DMS 273 (cell line): ENCODE data around the gene PLEK.
A peak's percentile ranks its signal among the peaks of the same experiment; 100 is the strongest.
"Not testable (repeated sequence)": the region's sequence is repeated elsewhere in the genome, so short reads cannot be mapped to it uniquely, and the experiment has no call there.

Source experiments
- DNase-seq: peaks from one replicate; lab custom pipeline; 2025; ENCODE audit not compliant: unreplicated experiment; lab: John Stamatoyannopoulos, UW

PLEK gene

DNA sequence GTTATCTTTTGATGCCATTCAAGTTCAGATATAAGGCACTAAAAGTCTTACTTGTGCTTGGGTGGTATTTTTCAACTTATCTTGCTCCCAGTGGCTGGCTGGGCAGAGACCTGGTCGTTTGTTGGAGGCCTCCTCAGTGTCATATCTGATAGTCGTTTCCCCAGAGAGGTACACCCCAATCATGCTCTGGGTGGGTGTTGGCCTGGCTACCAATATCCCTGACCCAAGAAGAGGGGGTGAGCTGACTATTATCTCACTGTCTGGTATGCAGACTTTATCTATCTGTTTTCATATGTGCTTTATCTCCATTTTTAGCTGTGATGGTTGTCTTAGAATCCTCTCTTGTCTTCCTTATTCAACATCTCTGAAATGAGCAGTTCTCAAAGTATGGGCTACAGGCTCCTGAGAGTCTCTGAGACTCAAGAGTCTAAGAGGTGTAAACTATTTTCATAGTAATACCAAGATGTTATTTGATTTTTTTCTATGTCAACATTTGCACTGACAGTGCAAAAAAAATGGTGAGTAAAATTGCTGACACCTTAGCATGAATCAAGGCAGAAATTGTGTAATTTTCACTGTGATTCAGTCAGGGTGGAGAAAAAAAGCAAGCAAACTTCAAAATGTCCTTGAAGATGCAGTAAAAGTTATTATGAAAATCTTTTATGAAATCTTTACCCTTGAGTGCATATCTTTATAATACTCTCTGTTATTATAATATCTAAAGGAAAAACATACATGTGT lies 12.3 kb upstream of the PLEK start:
- DNase-seq, result no peak

DNA sequence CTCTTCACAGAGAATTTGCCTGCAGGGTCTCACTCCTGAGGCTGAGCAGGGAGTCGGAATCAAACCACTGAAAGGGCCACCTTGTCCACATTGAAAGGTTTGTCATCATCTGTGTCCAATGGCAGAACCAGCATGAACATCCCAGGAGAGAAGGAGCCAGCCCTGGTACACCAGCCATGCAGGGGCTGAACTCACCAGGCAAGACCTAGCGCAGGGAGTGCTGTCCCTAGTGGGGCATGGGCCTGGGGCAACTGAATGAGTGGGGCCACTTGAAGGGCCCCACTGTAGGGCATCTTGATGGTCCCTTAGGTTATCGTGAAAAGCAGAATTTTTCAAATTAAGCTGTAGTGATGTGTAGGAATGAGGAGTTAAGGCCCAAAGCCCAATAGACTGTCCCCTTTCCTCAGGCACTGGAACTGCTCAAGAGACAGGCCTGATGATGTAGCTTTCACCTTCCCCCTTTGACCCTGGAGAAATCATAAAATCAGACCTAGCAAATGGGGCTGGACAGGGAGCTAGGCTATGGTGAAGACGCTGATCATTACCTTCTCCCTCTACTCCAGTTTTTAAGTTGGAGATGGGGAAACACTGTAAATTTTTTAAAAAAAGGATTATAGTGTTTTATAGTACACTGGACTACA lies 8.4 kb upstream of the PLEK start:
- DNase-seq, result no peak

DNA sequence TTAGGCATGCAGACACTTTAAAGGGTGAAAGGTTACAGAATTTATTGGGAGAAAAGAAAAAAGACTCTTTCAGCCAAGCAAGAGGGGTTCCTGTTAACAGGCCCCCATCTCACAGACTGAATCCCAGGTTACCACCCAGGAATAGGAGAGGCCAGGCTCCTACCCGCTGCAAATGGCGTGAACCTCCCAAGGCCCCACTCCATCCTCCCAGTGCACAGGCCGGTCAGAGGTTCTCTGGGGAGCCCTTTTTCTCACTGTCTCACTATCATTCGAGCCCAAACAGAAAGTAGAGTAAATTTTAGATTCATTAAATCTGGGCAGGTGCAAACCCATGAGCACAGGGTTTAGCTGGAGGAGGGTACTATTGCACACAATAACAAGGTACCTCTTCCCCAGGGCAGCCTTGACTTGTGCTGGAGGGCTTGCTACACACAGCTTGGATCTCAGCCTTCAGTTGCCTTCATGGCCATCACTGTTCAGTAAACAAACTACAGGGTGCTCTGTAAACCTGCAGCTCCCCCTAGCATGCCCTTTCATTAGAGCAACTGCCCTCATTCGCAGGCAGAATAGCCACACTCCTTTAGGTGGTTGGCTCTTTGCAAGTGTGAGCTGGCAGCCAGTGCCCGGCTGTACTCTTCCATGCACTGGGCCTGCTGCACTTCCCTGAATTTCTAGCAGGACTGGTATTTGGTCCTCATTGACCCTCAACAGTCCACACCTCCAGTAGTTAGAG lies 7.3 kb upstream of the PLEK start:
- DNase-seq, result peak; percentile 74

DNA sequence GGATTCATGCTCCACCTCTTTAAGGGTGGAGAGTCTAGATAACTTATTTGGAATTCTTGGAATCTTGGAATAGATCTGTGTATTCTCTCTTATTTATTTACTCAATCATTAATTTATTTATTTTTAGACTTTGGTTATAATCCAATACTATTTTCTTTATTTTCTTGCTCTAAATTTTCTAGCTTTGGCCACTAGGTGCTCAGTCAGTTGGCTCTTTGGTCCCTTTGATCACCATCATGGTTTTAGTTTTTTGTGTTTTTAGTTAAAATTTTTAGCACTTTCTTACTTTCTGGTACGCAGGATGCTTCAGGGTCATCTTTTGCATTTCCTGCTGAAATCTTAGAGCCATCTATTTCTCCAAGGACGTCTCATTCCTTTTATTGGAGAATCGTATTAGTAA lies 5.2 kb upstream of the PLEK start:
- no peak for DNase-seq

DNA sequence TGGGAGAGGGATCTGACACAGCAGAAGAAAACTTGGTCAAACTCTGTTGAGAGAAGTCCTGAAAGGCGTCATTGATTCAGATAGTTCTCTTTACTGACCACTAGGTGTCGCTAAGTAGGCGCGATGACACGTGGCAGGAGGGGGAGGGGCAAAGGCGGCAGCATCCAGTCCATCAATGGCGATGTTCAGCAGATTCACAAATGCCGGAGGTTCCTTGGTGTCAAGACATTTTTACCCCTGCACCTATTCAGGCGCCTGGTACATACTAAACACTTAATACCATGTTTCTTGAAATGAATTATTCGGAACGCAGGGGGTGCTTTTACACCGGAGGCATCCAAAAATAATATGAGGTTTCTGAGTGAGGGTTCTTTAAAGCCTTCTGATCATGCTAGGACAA lies 3.0 kb upstream of the PLEK start:
- peak; percentile 75 for DNase-seq

DNA sequence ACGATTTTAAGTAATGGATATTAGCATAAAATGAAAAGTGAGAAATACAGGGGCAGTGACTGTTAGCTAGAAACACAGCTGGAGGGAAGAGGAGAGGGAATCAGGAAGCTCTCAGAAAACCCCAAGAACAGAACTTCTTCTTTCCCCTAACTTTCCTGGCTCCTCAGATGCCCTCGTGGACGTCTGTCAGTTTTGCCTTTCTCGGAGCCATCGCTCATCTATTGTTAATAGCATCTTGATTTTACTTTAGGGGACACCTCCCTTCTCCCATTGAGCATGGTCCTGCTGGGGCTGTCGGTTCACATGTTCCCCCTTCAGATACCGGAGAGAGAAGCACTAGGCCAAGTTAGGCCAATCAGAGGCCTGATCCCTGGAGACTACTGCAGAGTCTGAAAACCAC lies 2.3 kb upstream of the PLEK start:
- no peak for DNase-seq

DNA sequence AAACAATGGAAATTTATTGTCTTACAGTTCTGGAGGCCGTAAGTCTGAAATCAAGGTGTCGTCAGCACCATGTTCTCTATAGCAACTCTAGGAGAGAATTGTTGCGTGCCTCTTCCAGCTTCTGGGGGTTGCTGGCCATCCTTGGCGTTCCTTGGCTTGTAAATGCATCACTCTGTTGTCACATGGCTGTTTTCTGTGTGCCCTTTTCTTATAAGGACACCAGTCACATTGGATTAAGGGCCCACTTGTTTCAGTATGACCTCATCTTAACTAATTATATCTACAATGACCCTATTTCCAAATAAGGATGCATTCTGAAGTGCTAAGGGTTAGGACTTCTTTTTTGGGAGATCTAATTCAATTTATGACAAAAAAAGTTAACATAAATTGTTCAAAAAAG lies 1.4 kb upstream of the PLEK start:
- no peak for DNase-seq

DNA sequence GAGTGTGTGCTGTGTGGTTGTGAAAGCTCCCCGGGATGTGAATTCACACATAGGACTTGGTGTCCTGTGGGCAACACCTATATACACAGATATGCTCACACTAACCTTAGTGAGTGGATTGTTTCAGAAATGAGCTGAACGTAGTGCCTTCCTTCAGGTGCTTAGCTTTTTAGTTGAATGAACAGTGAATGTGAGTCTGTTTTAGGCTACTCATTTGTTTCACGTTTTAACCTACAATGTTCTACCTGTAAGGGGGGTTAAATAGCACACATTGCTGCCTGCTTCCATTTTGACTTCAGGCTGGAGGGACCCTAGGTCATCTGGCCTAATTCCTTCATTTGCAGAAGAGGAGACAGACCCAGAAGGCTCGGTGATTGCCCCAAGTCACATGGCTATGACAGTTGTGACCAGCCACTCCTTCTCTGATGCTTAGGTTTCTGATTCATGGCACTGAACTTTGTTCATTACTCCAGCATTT lies 1.0 kb downstream of the PLEK start:
- no peak for DNase-seq

DNA sequence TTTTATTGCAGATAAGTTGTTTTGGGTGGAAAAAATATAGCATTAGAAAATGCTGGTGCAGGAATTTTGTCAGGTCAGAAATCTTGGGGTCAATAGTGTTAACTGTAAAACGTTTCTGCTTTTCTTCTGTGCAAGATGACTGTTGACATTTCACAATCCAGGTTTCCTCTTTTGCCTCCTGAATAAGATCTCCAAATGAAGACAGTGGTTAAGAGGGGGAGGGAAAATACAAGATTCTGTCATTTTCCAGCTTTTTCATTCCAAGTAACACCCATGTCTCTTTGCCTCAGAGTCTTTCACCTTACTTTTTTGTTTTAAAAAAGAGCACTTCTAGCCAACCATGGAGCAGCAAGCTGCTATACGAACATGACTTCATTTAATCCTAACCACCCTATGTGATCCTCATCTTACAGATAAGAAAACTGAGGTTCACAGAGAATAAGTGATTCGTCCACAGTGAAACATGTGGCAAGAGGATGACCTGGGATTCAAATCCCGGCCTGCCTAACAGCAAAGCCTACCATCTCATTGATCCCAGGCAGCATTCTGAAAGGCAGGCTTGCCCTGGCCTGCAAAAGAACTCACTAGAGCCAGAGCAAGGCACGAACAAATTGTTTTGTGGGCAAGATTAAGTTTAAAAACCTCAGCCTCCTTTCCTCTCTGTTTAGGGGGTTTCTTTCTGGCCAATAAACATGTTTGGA lies 3.0 kb downstream of the PLEK start:
- no peak for DNase-seq

DNA sequence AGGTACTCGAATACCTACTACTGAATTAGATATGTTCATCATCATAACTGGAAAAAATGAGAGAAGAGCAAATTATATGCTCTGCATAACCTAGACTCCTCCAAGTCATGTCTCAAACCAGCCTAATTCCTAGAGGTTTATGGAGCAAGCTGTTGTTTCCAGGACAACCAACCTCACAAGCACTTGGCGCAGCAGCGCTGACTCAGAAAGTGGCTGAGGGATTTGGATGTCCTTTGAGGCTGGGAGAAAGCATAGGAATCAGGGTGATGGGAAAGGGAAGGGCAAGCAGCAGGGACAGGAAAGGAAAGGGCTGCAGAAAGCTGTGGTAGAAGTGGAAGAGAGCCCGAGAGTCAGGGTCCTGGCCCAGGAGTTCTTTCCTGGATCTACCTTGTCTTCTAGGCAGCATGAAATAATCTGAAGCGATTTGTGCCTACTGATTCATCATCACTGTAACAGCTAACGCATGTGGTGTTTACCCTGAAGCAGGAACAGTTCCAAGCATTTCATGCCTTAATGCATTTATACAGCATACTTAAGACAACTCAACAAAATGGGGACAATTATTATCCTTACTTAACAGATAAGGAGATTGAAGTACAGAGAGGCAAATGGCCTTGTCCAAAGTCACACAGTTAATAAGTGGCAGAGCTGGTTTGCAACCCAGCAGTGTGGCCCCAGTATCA lies 3.7 kb downstream of the PLEK start:
- DNase-seq, result peak; percentile 16

DNA sequence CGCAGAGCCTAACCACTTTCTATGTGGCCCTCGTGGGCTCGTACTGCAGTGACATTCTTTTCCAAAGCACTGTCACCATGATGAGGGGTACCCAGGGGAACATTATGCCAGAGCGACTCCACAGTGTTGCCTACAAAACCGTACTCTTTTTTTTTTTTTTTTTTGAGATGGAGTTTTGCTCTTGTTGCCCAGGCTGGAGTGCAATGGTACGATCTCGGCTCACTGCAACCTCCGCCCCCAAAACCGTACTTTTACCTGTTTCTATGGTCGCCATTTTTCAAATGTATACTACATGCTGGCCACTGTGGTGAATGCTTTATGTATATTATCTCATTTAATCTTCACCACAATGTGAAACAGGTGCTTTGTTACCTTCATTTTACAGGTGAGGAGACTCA lies 4.3 kb downstream of the PLEK start:
- DNase-seq, result no peak

DNA sequence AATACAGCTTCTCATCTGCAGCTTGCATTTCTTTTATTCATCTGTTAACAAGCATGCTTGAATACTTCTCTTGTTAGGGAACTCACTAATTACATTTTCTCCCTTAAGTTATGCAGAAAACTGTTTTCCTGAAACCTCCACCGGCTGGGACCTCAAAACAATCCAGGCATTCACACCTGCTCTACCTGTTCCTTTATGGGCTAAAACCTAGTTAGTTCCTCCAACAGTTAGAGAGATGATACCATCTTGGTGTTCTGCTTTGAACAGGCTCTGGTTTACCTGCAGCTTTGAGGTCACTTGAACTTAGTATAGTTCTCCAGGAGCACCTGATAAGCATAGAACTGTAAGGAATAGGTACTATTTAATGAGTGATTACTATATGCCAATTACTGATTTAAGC lies 6.1 kb downstream of the PLEK start:
- no peak for DNase-seq

DNA sequence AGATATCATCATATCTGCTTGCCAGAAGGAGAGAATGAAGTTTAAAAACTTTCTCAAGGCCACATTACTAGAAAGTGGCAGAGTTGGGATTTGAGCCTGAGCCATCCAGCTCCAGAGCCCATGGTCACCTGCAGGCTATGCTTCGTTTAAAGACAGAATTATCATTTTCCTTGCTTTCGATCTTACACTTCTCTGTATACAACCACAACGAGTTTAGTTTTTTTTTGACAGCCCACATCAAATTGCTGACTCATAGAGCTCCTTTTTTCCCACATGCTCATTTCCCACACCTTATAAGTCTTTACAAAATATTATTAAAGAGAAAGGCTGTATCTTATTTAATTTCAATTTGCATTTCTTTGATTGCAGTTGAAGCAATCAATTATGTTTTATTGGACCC lies 6.5 kb downstream of the PLEK start:
- DNase-seq, result no peak

DNA sequence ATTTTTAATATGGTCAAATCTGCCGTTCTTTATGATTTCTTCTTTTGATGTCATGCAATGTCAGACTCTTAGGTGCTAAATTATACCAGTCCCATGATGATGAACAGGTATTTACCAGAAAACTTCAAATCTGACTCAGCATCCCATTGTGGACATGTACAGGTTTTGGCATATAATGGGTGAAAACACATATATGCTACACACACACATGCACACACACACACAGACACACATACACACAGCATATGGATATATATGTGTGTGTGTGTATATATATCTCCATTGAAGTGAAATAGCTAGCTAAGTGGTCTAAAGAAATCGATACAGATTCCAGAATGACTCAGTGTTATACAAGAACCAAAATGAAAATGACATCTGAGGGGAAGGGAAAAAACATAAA lies 7.4 kb downstream of the PLEK start:
- DNase-seq, result no peak

DNA sequence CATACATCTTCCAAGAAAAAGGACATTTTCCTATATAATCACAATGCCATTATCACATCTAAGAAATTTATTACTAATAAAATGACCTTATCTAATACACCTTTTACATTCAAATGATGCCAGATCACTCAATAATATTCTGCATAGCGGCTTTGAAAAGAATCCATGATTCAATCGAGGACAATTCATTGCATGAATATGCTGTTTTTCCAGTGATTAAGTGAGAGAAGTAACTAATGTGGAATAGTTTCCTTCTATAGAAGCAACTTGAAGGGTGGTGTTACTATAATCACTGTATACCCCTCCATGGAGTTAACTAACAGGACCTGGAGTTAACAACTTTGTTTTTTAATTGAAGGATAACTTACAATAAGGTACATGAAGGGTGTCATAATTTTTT lies 9.1 kb downstream of the PLEK start:
- DNase-seq, result no peak

DNA sequence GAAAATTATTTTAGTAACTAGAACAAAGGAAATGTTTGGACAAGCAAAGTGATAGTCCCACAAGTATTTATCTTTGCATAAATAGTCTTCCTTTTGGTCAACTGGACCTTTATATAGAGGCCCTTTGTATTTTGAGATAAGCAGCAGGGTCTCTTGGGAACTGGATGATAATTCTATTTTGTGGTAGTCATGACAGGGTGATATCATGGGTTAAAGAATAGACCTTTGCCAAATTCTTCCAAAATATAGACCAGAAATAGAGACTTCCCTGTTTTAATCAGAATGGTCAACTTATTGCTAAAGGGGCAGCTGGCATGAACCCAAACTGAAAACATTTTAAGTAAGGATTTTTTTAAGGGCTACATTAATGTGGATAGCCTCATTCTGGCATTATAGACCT lies 10.5 kb downstream of the PLEK start:
- no peak for DNase-seq

DNA sequence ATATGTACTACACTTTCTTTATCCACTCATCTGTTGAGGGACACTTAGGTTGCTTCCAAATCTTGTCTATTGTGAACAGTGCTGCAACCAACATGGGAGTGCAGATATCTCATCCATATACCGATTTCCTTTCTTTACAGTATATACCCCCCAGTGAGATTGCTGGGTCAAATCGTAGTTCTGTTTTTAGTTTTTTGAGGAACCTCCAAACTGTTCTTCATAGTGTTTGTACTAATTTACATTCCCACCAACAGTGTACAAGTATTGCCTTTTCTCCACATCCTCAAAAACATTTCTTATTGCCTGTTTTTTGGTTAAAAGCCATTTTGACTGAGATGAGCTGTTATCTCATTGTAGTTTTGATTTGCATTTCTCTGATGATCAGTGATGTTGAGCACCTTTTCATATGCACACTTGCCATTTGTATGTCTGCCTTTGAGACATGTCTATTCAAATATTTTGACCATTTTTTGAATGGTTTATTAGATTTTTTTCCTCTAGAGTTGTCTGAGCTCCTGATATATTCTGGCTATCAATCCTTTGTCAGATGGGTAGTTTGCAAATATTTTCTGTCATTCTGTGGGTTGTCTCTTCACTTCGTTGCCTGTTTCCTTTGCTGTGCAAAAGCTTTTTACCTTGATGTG lies 12.2 kb downstream of the PLEK start:
- no peak for DNase-seq

DNA sequence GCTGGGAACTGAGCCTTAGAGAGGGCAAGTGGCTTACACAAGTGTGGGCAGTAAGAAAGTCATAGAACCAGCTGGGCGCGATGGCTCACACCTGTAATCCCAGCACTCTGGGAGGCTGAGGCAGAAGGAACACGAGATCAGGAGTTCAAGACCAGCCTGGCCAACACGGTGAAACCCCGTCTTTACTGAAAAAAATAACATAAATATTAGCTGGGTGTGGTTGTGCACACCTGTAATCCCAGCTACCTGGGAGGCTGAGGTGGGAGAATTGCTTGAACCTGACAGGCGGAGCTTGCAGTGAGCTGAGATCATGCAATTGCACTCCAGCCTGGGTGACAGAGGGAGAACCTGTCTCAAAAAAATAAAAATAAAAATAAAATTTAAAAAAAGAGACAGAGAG lies 13.7 kb downstream of the PLEK start:
- DNase-seq, result not testable (repeated sequence)

DNA sequence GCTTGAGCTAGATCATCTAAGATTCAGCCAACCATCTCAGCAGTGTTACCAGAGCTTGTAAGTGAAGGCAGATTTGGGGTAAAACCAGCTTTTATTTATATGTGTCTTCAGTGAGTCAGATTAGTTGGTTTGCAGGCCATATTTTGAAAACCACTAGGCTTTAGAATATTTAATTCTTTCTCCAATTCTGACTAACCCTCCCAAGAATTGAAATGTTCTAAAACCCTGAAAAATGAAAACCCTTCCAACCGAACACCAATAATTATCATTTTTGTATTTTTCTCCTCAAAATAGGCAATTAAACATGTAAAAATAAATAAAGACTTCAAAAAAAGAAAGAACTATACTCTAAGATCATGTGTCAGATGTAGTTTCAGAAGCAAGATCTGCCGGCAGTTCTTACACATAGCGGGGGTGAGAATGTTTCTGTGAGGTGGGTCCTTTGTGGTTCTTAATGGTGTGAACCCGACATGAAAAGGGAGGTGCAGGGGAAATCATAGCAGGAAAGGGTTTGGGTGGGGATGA lies 14.2 kb downstream of the PLEK start:
- no peak for DNase-seq

DNA sequence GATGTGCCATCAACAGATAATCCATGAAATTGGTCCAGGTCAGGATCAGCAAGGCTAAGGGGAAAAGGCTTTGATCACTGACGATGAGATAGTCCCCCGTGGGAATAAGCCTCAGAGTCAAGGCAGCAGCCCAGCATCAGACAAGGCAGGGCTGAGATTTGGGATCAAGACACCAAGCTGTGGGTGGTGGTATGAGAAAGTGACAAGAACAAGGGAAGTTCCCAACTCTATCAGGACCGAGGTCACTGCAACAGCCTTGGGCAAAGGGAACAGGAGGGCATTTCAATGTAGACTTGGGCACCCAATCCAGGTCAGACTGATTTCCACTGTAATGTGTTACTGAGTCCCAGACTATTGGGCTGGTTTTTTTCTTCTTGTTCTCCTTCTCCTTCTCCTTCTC lies 18.7 kb downstream of the PLEK start:
- no peak for DNase-seq
